ENCODE data around the gene MCEE. TPM values are rescaled to one million over a fixed set of nuclear protein-coding genes. Genes with fewer than 3 reads are reported as not detected.
"Not testable (repeated sequence)": the region's sequence is repeated elsewhere in the genome, so short reads cannot be mapped to it uniquely, and the experiment has no call there.

The MCEE gene
- 10 to 100 TPM; 15.3 to 17.2 (median 15.9) TPM for total RNA-seq
- polyA plus RNA-seq = 10 to 100 TPM; 10.9 to 27.4 (median 25.6) TPM
- long read RNA-seq, donor 1, partial matches to known transcripts = 0 of 7 reads
- long read RNA-seq, donor 1, other reads (novel, unspliced or antisense) = 4 of 7 reads
- long read RNA-seq, donor 2, partial matches to known transcripts = 0 of 10 reads
- long read RNA-seq, donor 2, other reads (novel, unspliced or antisense) = 6 of 10 reads

GRCh38 chr2:71130152-71130904, at the start of gene MCEE, which contains the start of gene MPHOSPH10:
TSS of gene MCEE (minus strand) at chr2:71130229. CDS start at chr2:71130219, 10 bp downstream.
TSS of gene MPHOSPH10 (plus strand) at chr2:71130634. CDS start at chr2:71130666, 32 bp downstream.
- Histone ChIP-seq H3K27me3 (ENCODE audit: insufficient read depth in 3 of 3, low read length in 2 of 3) (no peaks in the 10 kb centered on the region), H3K27ac (peak within 1 kb of the TSS; percentile 93), H3K36me3 (ENCODE audit: insufficient read depth in 1 of 2, low read depth in 1 of 2) (peaks cover 3 to 29% of the 10 kb centered on the region in 2 donors), H3K4me1 (peaks cover 28% of the 10 kb centered on the region), H3K9me3 (no peaks in the 10 kb centered on the region), H3K4me3 (peak within 1 kb of the TSS; percentile 95)
- intact Hi-C loops (cut with DNase I) = loop anchor here in 1 of 2 donors (5.0 kb wide), 1 partner anchor 63 kb away; the partner anchor contains the start of gene NAGK
- ATAC-seq = peak; percentile 95 to 97 (median 96)
- WGBS, 3 donors = 0% methylated on average over 66 to 67 of the region's 67 CpGs
- DNase-seq = peak; percentile 90 to 95
- no peak for TF ChIP-seq CTCF (IDR thresholded peaks at IDR 0.05)

GRCh38 chr2:71178836-71179235, 48.8 kb upstream of the MCEE start:
- H3K4me1 ChIP-seq; H3K27ac ChIP-seq; H3K9me3 ChIP-seq; H3K27me3 ChIP-seq (ENCODE audit: insufficient read depth in 3 of 3, low read length in 2 of 3); DNase-seq; ATAC-seq; H3K4me3 ChIP-seq; H3K36me3 ChIP-seq (ENCODE audit: insufficient read depth in 1 of 2, low read depth in 1 of 2); intact Hi-C loops (cut with DNase I): not testable (repeated sequence)
- WGBS, 3 donors = 78 to 80% (median 78%) methylated on average over 8 of the region's 8 CpGs

- H3K27ac ChIP-seq = no peak overlapping the region
- no peaks in the 10 kb centered on the region for H3K27me3 ChIP-seq (ENCODE audit: insufficient read depth in 3 of 3, low read length in 2 of 3)
- ATAC-seq = no peak
- DNase-seq = no peak
- H3K4me3 ChIP-seq = no peak overlapping the region
- no peaks in the 10 kb centered on the region for H3K36me3 ChIP-seq (ENCODE audit: insufficient read depth in 1 of 2, low read depth in 1 of 2)
- no peaks in the 10 kb centered on the region for H3K9me3 ChIP-seq
- intact Hi-C loops (cut with DNase I) = no loop called here
- 66 to 75% (median 67%) methylated on average over 3 of the region's 3 CpGs for WGBS, 3 donors
- TF ChIP-seq CTCF (IDR thresholded peaks at IDR 0.05) = no peak
- H3K4me1 ChIP-seq = no peaks in the 10 kb centered on the region
Observed at GRCh38 chr2:71174207-71174606, 44.2 kb upstream of the MCEE start.

GRCh38 chr2:71173096-71173495, 43.1 kb upstream of the MCEE start:
- intact Hi-C loops (cut with DNase I) = no loop called here
- no peaks in the 10 kb centered on the region for H3K36me3 ChIP-seq (ENCODE audit: insufficient read depth in 1 of 2, low read depth in 1 of 2)
- H3K27ac ChIP-seq = no peak overlapping the region
- no peaks in the 10 kb centered on the region for H3K27me3 ChIP-seq (ENCODE audit: insufficient read depth in 3 of 3, low read length in 2 of 3)
- WGBS, 3 donors = 58 to 90% (median 72%) methylated on average over 1 of the region's 1 CpG
- no peaks in the 10 kb centered on the region for H3K4me1 ChIP-seq
- ATAC-seq (no peak), DNase-seq (no peak)
- no peak for TF ChIP-seq CTCF (IDR thresholded peaks at IDR 0.05)
- H3K4me3 ChIP-seq = no peak overlapping the region
- H3K9me3 ChIP-seq = no peaks in the 10 kb centered on the region

- 58 to 68% (median 60%) methylated on average over 3 of the region's 3 CpGs for WGBS, 3 donors
- TF ChIP-seq CTCF (IDR thresholded peaks at IDR 0.05) = no peak
- ATAC-seq = no peak
Observed at GRCh38 chr2:71166812-71167211, 36.8 kb upstream of the MCEE start.

More at GRCh38 chr2:71166812-71167211, 36.8 kb upstream of the MCEE start:
- no peaks in the 10 kb centered on the region for H3K4me1 ChIP-seq
- H3K27ac ChIP-seq = no peak overlapping the region
- no peaks in the 10 kb centered on the region for H3K9me3 ChIP-seq
- no peaks in the 10 kb centered on the region for H3K27me3 ChIP-seq (ENCODE audit: insufficient read depth in 3 of 3, low read length in 2 of 3)
- intact Hi-C loops (cut with DNase I) = no loop called here
- DNase-seq = no peak
- no peaks in the 10 kb centered on the region for H3K36me3 ChIP-seq (ENCODE audit: insufficient read depth in 1 of 2, low read depth in 1 of 2)
- no peak overlapping the region for H3K4me3 ChIP-seq

Data from psoas muscle (tissue), 8 donors.